HG03066 (cell line): ENCODE measurements around the gene SIX3.

Source experiments
- ATAC-seq: cut with Tn5 transposase; IDR thresholded peaks from one replicate; pipeline ENCODE4 v1.9.1; 2021; ENCODE audit warnings: low read depth; ENCODE audit not compliant: unreplicated experiment

The SIX3 gene

DNA sequence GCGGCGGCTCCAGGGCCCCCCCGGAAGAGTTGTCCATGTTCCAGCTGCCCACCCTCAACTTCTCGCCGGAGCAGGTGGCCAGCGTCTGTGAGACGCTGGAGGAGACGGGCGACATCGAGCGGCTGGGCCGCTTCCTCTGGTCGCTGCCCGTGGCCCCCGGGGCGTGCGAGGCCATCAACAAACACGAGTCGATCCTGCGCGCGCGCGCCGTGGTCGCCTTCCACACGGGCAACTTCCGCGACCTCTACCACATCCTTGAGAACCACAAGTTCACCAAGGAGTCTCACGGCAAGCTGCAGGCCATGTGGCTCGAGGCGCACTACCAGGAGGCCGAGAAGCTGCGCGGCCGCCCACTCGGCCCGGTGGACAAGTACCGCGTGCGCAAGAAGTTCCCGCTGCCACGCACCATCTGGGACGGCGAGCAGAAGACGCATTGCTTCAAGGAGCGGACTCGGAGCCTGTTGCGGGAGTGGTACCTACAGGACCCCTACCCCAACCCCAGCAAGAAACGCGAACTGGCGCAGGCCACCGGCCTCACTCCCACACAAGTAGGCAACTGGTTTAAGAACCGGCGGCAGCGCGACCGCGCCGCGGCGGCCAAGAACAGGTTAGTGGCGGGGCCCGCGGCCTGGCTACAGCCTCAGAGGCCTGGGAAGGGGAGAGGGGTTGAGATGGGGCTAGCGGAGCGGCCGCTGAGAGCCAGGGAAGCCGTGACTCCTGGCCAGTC lies 965 bp downstream of the SIX3 start:
- no peak for ATAC-seq

DNA sequence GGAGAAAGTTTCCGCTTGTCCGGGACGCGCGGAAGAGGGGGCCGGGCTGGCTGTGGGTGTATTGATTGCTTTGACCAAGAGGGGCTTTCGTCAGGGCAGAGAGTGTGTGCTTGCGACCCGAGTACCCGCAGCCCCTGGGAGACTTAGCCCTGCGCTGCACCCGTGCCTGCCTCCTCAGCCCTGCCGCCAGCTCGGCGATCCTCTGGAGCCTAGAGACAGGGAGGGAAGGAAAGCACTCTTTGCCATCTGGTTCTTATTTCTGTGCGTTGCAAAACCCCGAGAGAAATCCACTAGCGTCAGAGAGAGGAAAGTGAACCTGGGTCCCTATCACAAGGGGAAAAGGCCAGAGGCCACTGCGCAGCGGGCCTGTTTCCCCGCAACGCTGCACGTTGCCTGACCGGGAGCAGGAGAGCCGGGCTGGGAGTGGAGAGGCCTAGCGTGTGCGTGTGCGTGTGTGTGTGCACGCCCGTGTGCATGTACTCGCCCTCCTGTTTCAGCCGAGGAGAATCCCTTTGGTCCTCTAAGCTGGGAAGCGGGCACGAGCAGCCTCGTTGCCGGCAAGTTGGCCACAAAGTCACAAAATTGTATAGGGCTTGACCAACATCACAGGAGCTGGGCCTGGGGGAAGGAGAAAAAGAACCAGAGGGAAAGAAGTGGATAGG lies 1.7 kb downstream of the SIX3 start:
- ATAC-seq: no peak

DNA sequence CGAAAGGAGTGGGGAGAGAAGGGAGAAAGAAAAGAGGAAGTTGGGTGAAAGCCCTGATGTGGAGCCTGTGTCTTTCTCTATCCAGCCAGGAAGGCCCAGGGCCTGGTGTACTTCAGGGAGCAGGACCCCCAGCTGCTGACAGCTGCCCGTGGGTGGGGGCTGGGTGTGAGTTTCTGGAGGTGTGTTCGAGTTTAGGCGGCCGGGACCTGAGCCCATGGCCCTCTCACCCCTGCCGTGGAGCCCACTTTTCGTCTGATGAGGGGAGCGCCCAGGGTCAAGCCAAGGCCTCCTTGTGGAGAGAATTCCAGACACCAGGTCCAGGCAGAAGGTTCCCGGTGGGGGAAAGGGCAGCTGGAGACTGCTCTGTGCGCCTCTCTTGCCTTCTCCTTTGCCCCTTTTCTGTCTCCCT lies 2.2 kb downstream of the SIX3 start:
- ATAC-seq: no peak

DNA sequence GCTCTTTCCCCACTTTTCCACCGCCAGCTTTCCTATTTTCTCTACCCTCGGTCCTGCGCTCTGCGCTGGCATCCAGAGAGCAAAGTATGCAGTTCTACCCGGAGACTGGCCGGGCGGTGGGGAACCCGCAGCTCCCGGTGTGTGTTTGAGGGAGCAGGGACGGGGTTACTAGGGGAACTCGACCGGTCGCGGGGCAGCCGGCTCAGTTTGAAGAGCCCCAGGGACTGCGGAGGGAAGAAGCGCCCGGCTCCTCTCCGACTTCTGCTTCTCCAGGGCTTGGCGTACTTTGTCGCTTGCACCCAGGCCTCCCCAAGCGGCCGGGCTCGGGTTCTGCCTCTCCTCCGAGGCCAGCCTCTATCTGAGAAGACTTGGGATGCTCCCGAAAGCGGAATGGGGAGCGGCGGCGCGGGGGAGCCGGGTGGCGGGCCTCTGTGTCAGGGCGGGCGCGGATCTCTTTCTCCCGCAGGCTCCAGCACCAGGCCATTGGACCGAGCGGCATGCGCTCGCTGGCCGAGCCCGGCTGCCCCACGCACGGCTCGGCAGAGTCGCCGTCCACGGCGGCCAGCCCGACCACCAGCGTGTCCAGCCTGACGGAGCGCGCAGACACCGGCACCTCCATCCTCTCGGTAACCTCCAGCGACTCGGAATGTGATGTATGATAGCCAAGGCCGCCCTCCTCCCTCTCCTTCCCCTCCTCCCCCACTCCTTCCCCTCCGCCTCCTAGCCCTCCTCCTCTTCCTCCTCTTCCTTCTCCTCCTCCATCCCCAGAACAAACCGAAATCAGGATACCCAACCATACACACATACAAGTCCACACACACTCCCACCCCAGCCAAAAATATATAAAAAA lies 2.8 kb downstream of the SIX3 start:
- no peak for ATAC-seq

DNA sequence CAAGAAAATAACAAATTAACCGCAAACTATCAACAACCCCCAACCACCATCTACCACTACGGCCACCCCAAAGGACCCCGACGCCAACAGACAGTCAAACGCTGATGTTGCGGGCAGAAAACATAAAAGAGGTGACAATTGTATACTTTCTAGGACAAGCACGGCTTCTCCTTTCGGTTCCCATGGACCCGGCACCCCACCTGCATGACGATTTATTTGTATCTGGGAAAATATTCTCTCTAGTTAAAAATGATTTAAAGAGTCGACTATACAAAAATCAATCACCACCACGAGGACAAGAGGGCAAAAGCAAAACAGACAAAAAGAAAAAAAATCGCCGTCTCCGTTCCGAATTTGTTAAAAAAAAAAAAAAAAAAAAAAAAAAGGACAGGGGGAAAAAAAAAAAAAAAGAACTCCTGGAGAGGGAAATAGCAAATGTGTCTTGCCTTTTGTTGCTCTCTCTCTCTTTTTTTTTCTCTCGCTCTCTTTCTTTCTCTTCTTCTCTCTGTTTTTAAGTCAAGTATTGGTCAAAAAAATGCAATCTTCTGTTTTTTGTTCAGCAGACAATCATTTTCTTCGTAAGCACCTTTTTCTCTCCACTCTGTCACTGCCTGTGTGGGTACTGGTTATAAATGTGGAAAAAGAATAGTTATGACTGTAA lies 3.6 kb downstream of the SIX3 start:
- no peak for ATAC-seq

DNA sequence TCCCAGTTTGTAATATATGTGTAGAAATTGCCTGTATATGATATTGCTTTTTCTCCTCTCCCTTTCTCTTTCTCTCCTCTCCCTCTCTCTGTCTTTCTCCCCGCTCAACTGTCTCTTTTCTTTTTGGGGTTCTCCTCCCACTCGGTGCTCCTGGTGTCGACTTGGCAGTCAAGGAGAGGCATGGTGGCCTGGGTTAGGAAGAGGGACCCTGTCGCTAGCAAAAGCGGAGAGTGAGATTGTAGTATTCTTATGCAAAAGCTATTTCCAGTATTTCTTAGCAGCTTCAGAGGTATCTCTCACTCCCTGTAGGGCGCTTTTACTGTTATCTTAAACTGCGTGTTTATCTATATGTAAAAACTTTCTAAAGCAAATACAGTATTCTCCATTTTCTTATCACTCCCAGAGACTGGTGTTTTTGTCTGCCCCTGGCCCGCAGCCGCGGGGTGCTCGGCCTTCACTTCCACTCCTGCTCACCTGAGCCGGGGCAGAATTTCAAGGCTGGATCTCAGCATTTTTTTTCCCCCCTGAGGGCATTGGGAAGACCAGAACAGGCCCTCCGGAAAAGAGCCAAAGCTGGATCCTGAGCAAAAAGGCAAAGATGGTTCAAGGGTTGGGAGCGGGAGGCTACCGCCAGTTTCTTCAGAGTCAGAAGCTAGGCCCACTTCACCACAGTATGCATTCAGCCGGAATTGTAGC lies 4.3 kb downstream of the SIX3 start:
- ATAC-seq: no peak

DNA sequence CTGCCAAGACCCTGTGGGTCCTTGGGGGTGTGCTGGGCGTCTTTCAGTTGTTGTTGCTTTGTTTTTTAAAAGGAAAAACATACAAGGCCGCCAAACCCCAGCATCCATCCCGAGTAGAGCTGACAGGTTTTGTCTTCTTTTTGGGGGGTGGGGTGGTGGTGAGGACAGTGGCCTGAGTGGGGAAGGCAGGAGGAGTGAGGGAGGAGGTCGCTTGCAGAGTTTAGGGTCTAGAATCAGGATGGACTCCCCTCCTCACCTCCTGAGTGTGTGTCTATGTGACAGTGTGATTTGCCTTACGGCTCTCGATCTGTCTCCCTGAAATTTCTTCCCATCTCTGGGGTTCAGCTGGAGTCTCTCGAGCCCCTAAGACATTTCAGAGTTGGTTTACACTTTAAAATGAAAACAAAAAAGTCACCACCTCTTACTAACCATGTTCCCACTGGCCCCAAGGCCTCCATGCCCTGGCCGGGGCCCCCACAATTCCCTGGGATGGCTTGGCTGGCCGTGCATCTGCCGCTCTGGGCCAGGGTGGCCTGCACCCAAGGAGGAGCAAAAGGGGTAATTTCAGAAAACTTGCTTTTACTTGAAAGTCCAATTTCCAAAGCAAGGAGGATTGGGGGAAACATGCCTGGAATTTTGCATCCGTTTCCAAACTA lies 5.0 kb downstream of the SIX3 start:
- no peak for ATAC-seq

DNA sequence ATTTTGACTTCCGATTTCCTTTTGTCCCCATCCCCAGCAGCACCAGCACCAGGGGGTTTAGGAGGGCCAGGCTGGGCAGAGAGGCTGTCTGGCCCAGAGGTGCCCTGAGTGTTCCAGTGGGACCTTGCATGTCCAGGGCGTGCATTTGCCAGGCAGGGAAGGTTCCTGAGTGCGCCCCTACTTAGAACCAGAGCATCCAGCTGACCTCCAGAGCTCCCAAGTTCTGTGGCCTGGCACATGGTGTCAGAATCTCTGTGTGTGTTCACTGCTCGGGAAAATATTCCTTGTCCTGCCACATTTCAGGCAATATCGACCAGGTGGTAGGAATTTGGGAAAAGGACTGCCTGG lies 5.5 kb downstream of the SIX3 start:
- no peak for ATAC-seq

DNA sequence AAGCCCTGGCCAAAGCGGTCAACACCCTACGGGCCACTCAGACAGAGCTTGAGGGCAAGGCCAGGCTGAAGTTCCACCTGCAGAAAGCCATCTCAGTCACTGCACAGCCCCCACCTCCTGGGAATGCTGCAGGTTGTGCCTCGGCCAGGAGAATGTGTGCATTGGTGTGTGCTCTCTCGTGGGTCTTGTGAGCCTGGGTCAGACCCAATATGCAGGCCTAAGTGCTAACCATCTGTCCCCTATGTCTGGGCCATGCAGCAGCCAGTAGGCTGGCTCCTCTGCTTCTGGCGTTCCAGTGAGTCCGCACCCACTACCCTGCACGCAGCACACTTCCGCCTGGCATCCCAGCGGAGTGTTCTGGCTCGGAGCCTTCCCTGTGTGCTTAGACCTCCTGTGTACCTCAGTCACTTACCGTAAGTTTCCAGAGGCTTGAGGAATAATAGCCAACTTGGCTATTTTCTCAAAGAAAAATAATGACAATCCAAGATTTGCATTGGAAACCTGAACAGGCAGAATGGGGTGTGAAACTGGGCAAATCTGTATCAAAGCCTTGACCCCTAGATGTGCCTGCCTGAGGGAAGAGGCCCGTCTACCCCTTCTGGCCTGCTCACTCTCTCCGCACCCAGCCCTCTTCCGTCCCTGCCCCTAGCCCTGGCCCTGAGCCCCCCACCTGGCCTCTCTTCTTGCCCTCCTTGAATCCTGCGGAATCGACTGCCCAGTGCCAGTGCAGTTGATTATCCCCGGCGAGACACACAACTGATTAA lies 7.2 kb downstream of the SIX3 start:
- no peak for ATAC-seq

DNA sequence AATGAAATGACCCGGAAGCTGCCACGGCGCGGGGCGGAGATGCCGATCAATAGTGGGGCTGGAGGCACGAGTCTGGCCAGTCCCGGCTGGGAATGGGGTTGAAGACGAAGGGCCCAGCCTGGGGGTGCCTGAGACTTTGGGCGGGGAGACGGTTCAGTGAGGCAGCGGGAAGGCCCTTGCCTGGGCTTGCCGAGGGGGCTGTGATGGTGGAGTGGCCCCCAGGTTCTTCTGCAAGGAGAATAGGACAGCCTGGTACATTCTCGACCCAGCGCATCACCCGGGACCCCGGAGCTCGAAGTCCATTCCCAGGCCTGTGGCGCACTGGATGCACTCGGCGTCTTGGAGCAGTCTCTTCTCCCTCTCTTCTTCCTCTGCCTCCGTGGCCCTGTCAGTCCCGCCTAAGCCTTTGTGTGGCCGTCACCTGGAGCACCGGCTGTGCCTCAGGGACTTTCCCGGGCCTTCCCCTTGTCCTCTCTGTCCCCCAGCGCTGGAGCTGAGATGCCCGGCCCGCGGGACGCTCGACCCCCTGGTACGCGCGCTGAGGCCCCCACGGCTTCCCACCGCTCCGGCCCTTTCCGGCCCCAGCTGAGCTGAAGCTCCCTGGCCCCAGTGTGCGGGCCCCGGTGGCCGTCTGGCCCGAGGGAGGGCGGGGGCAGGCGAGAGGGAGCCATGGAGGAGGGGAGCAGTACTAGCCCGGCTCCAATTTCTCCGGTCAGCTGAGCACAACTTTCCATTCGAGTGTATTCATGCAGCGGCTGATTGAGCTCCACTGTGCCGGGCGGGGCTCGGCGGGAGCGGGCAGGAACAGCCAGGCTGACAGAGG lies 8.0 kb downstream of the SIX3 start:
- ATAC-seq: no peak

DNA sequence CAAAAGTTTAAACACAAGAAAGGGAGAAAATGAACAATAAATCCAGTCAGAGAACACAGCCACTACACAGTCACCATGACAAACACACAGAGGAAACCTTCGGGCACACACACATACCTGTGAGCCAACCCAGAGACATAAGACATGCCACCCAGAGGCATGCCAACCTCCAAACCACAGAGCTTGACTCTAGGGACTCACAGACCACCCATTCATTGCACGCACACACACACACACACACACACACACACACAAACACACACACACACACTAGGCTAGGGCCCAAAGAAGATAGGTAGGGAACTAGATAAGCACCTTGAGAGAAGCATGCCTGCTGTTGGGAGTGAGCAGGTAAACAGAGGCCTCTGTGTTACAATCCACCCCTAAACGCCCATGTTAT lies 9.1 kb downstream of the SIX3 start:
- no peak for ATAC-seq

DNA sequence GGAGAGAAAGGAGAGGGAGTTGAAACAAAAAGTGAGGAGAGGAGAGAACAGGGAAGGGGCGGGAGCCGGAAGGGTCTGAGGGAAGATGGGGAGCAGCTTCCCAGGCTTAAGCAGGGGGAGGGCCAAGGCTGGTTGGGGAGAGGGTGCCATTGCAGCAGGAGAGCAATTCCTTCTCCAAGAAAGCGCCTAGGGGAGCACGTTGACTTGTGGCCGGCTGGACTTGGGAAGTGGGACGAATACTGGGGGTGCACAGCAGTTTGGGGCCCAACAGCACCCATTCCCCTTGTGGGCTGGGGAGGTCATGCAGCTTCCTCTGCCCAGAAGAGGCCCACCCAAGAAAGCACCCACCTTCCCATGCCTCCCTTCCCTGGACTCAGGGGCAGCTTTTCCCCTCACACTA lies 9.6 kb downstream of the SIX3 start:
- no peak for ATAC-seq

DNA sequence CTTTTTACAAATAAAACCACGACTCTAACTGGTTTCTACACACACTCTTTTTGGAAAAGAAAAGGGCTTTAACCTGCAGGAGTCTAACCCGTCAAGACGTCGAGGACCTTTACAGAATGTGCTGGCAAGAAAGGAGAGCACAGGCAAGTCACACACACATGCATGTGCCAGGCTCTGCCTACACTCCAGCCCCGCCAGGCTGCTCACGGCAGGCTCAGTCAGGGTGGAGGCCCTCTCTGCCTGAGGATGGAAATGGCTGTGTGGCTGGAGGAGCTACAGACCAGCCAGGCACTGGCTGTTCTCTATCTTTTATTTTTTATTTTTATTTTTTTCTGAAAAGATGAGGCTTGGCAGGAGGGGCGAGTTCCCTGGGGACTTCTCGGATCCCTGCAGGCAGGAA lies 10.2 kb downstream of the SIX3 start:
- no peak for ATAC-seq

DNA sequence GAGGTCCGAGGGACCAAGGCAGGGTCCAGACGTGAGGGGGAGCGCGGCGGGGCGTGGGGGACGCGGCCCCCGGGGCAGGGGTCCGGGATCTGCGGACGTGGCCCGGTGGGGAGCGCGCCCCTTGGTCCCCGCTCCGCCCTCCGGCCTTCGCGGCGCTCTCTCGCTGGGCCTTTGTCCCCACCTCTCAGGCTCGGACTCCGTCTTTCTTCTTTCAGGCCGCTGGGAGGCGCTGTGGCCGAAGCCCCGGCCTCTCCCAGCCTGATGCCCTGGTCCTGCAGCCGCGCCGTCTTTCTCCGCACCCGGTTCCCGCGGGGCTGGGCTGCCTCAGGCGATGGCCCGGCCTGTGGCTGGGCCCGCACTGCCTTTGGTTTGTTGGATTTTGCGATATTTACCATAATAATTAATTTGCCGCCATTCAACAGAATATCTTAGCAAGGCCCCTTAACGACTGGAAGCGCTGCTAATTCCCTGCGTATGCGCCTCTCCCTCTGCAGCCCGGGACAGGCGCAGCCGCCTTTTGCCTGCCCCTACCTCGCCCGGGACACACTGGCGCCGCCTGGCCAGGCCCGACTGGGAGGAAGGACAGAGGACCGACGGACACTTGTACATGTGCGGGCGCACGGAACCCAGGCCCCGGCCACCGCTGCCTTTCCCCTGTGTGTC lies 10.8 kb downstream of the SIX3 start:
- no peak for ATAC-seq

DNA sequence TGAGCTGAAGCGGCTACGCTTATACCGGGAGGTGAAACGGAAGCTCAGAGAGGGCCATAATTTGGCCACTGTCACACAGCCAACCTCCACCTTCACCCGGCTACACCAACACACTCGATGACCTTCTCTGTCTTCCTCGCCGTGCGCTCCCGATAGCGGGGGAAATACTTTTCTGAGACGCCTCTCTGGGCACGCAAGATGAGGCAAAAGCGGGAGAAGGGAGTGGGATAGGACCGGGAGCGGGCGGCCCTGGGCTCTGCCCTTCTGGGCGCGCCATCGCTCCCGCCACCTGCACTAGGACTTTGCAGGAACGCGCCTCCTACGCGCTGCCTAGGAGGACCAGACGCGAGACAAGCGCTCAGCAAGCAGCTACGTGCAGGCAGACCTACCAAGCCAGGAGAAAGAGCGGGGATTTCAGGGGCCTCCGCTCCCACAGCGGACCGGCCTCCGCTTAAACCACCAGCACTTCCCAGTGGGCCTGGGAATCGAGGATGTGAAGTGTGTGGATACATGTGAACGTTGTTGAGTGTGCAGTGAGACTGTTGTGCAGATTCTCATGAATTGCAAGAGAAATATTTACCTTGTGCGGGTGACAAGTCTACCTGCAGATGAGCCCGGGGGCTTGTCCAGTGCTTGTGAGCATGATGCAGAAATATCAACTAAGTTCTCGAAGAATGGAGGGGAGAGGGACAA lies 11.4 kb downstream of the SIX3 start:
- ATAC-seq: no peak

DNA sequence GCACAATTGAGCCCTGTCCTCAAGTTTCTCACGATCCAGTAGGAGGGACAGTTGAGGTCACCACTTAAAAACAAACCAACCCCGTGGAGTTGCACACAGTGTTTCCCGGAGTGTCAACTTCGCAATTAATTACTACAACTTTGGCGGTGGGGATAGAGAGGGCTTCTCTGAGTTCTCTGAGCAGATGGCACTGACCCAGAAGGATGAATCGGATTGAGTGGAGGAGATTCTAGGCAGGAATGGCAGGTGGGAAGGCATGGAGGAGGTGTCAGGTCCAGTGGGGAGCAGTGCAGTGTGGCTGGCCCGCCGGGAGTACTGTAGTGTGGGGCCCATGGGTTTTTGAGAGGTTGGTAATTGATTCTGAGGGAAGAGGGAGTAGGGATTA lies 12.0 kb downstream of the SIX3 start:
- ATAC-seq: no peak

DNA sequence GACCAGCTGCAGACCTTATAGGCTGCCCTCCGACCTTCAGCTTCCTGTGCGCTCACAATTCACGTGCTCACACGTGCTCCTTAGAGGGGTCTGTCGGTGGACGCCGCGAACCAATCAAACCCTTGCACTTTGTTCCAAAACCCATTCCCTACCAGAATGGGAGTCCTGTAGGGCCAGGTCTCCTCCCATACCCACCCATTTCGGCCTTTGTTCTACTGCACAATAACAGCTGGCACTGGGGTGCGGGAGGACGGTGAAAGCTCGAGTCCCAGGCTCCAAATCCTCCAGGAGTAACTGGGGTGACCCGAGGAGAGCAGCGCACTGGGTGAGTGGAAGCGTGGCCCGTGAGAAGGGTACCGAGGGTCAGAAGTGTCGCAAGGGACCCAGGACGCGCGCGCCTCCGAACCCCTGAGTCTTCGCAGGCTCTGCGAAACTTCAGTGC lies 13.0 kb downstream of the SIX3 start:
- no peak for ATAC-seq
